Activated T-helper 1 cell treated with Interleukin-2 at 50 U/mL for 16 hours (primary cell): ENCODE results near the gene ZNF441.
"Not testable (repeated sequence)": the region's sequence is repeated elsewhere in the genome, so short reads cannot be mapped to it uniquely, and the experiment has no call there.

Experiments
- DNase-seq: peaks from one replicate; pipeline ENCODE4 v3.0.0-alpha.2; 2020; ENCODE audit warnings: low read depth

ZNF441 gene

GRCh38 chr19:11766597-11767591 is at the start of gene ZNF441:
TSS of gene ZNF441 (plus strand) at chr19:11767000. CDS start at chr19:11767194, 194 bp downstream.
- peak; percentile 80 for DNase-seq

GRCh38 chr19:11721681-11722080 is 45.1 kb upstream of the ZNF441 start:
- no peak for DNase-seq

- DNase-seq = no peak
These were observed 44.4 kb upstream of the ZNF441 start for GRCh38 chr19:11722414-11722813.

GRCh38 chr19:11729586-11729985 is 37.2 kb upstream of the ZNF441 start:
- no peak for DNase-seq

GRCh38 chr19:11735375-11735774 is 31.4 kb upstream of the ZNF441 start:
- no peak for DNase-seq

- DNase-seq = no peak
These were observed 30.1 kb upstream of the ZNF441 start for GRCh38 chr19:11736696-11737095.

GRCh38 chr19:11737964-11738745 is 28.6 kb upstream of the ZNF441 start:
- peak; percentile 7 for DNase-seq

- peak; percentile 89 for DNase-seq
These were observed 27.8 kb upstream of the ZNF441 start, which contains the start of gene ZNF823 for GRCh38 chr19:11738746-11739620. TSS of gene ZNF823 (minus strand) at chr19:11738946. CDS start at chr19:11738819, 127 bp downstream.

GRCh38 chr19:11745869-11746268 is 20.9 kb upstream of the ZNF441 start:
- DNase-seq = no peak

GRCh38 chr19:11747277-11747676 is 19.5 kb upstream of the ZNF441 start:
- DNase-seq = no peak

GRCh38 chr19:11749751-11750150 is 17.0 kb upstream of the ZNF441 start:
- no peak for DNase-seq

- DNase-seq = no peak
These were observed 14.5 kb upstream of the ZNF441 start for GRCh38 chr19:11752244-11752736.

- no peak for DNase-seq
These were observed 12.1 kb upstream of the ZNF441 start for GRCh38 chr19:11754663-11755062.

GRCh38 chr19:11756965-11757364 is 9.8 kb upstream of the ZNF441 start:
- no peak for DNase-seq

- DNase-seq = no peak
These were observed 7.0 kb upstream of the ZNF441 start for GRCh38 chr19:11759805-11760204.

GRCh38 chr19:11763117-11763516 is 3.7 kb upstream of the ZNF441 start:
- DNase-seq = no peak

GRCh38 chr19:11763611-11764010 is 3.2 kb upstream of the ZNF441 start:
- DNase-seq = no peak

GRCh38 chr19:11767633-11768133 is 883 bp downstream of the ZNF441 start:
- DNase-seq = no peak

- DNase-seq = no peak
These were observed 3.2 kb downstream of the ZNF441 start for GRCh38 chr19:11769995-11770394.

GRCh38 chr19:11771520-11771919 is 4.7 kb downstream of the ZNF441 start:
- DNase-seq = not testable (repeated sequence)

- DNase-seq = not testable (repeated sequence)
These were observed 9.9 kb downstream of the ZNF441 start for GRCh38 chr19:11776669-11777068.
